Urinary bladder (tissue), 4 donors: Measurements from ENCODE around the gene PPP2R3B. TPM values are rescaled to one million over a fixed set of nuclear protein-coding genes. Genes with fewer than 3 reads are reported as not detected.

Source experiments
- DNase-seq: peaks from one replicate; pipeline ENCODE4 v3.0.0-alpha.2; 2015; ENCODE audit errors: extremely low spot score
- H3K27ac ChIP-seq: one replicate; pipeline ENCODE4 v1.5.1; 2013; ENCODE audit warnings: low read depth, mild to moderate bottlenecking, moderate library complexity
- H3K36me3 ChIP-seq: one replicate; pipeline ENCODE4 v1.6.1; 2013; ENCODE audit warnings: mild to moderate bottlenecking, moderate library complexity; ENCODE audit not compliant: insufficient read depth
- H3K4me1 ChIP-seq: one replicate; pipeline ENCODE4 v1.6.1; 2013; ENCODE audit warnings: mild to moderate bottlenecking, moderate library complexity; ENCODE audit not compliant: insufficient read depth
- H3K4me3 ChIP-seq: one replicate; pipeline ENCODE4 v1.5.1; 2013; ENCODE audit warnings: low read depth, low read length
- WGBS: extraction: QIAGEN DNeasy Blood & Tissue Kit; methylation state at CpG from one replicate; pipeline ENCODE4 v1.1.7; 2013; 5-methylcytosine and 5-hydroxymethylcytosine counted together
- polyA plus RNA-seq: library from polyadenylated mRNA; stranded (reverse); fragments of 200-250 nt; gene quantifications from one replicate; pipeline ENCODE4 v1.2.3, GENCODE V29; 2013
- total RNA-seq: library from RNA; depleted of rRNA; stranded (reverse); fragments of >200 nt; gene quantifications from one replicate; pipeline ENCODE4 v1.2.3, GENCODE V29; 2014
- donor health status: healthy with polysubstance abuse.
- donor health status: healthy.

Gene PPP2R3B
- total and polyA plus RNA-seq, 2 donors = 11.0 to 16.1 TPM

- WGBS = 94% methylated on average over 53 of the region's 53 CpGs
- Histone ChIP-seq H3K4me1 (no peaks in the 10 kb centered on the region), H3K27ac (no peak overlapping the region), H3K36me3 (peaks cover 3% of the 10 kb centered on the region), H3K4me3 (no peak overlapping the region)
- DNase-seq = no peak
Observed at GRCh38 chrX:338281-338835, 48.3 kb downstream of the PPP2R3B start.

GRCh38 chrX:337331-337831 is 49.3 kb downstream of the PPP2R3B start:
- peaks cover 3% of the 10 kb centered on the region for H3K36me3 ChIP-seq
- WGBS = 91% methylated on average over 38 of the region's 38 CpGs

GRCh38 chrX:336227-336626 is 50.5 kb downstream of the PPP2R3B start:
- peaks cover 3% of the 10 kb centered on the region for H3K36me3 ChIP-seq
- peaks cover 3% of the 10 kb centered on the region for H3K4me1 ChIP-seq
- no peak for DNase-seq
- H3K4me3 ChIP-seq = no peak overlapping the region
- no peak overlapping the region for H3K27ac ChIP-seq
- WGBS = 92% methylated on average over 21 of the region's 21 CpGs

More at GRCh38 chrX:337331-337831, 49.3 kb downstream of the PPP2R3B start:
- no peak for DNase-seq
- H3K4me1 ChIP-seq = no peaks in the 10 kb centered on the region
- no peak overlapping the region for H3K27ac ChIP-seq
- no peak overlapping the region for H3K4me3 ChIP-seq

GRCh38 chrX:335758-336155 is 51.0 kb downstream of the PPP2R3B start:
- Histone ChIP-seq H3K36me3 (peaks cover 3% of the 10 kb centered on the region), H3K4me3 (no peak overlapping the region), H3K4me1 (peaks cover 3% of the 10 kb centered on the region), H3K27ac (no peak overlapping the region)
- 97% methylated on average over 17 of the region's 17 CpGs for WGBS
- no peak for DNase-seq

GRCh38 chrX:334971-335757 is 51.5 kb downstream of the PPP2R3B start:
- DNase-seq = no peak
- WGBS = 97% methylated on average over 47 of the region's 47 CpGs
- H3K4me1 ChIP-seq = peaks cover 3% of the 10 kb centered on the region
- H3K36me3 ChIP-seq = peaks cover 3% of the 10 kb centered on the region
- H3K27ac ChIP-seq = no peak overlapping the region
- H3K4me3 ChIP-seq = no peak overlapping the region

GRCh38 chrX:334331-334891 is 52.3 kb downstream of the PPP2R3B start:
- no peak overlapping the region for H3K4me3 ChIP-seq
- 94% methylated on average over 53 of the region's 53 CpGs for WGBS
- DNase-seq = no peak
- peaks cover 3% of the 10 kb centered on the region for H3K4me1 ChIP-seq
- H3K36me3 ChIP-seq = peaks cover 3% of the 10 kb centered on the region
- H3K27ac ChIP-seq = no peak overlapping the region

GRCh38 chrX:333611-334311 is 52.9 kb downstream of the PPP2R3B start:
- 92% methylated on average over 51 of the region's 51 CpGs for WGBS
- peaks cover 3% of the 10 kb centered on the region for H3K4me1 ChIP-seq
- DNase-seq = no peak
- no peak overlapping the region for H3K4me3 ChIP-seq
- no peak overlapping the region for H3K27ac ChIP-seq
- peaks cover 3% of the 10 kb centered on the region for H3K36me3 ChIP-seq

GRCh38 chrX:332916-333610 is 53.6 kb downstream of the PPP2R3B start:
- WGBS = 93% methylated on average over 33 of the region's 33 CpGs
- no peak for DNase-seq
- Histone ChIP-seq H3K4me3 (no peak overlapping the region), H3K4me1 (peaks cover 3% of the 10 kb centered on the region), H3K36me3 (peaks cover 3% of the 10 kb centered on the region), H3K27ac (no peak overlapping the region)

GRCh38 chrX:332496-332860 is 54.2 kb downstream of the PPP2R3B start:
- 88% methylated on average over 23 of the region's 23 CpGs for WGBS
- H3K36me3 ChIP-seq = peaks cover 3% of the 10 kb centered on the region
- no peak for DNase-seq
- H3K27ac ChIP-seq = no peak overlapping the region
- peaks cover 3% of the 10 kb centered on the region for H3K4me1 ChIP-seq
- no peak overlapping the region for H3K4me3 ChIP-seq

- Histone ChIP-seq H3K4me3 (no peak overlapping the region), H3K4me1 (peaks cover 3% of the 10 kb centered on the region), H3K36me3 (peaks cover 3% of the 10 kb centered on the region), H3K27ac (no peak overlapping the region)
- WGBS = 46% methylated on average over 34 of the region's 35 CpGs
- DNase-seq = no peak
Observed at GRCh38 chrX:331825-332495, 54.7 kb downstream of the PPP2R3B start.

- 2% methylated on average over 51 of the region's 51 CpGs for WGBS
- no peak overlapping the region for H3K27ac ChIP-seq
Observed at GRCh38 chrX:331151-331824, 55.4 kb downstream of the PPP2R3B start.

GRCh38 chrX:330726-331150 is 56.0 kb downstream of the PPP2R3B start:
- WGBS = 16% methylated on average over 28 of the region's 28 CpGs
- no peak for DNase-seq
- H3K4me1 ChIP-seq = peaks cover 3% of the 10 kb centered on the region
- no peaks in the 10 kb centered on the region for H3K36me3 ChIP-seq
- H3K4me3 ChIP-seq = peak overlapping the region; percentile 12
- no peak overlapping the region for H3K27ac ChIP-seq

More at GRCh38 chrX:331151-331824, 55.4 kb downstream of the PPP2R3B start:
- Histone ChIP-seq H3K4me1 (peaks cover 3% of the 10 kb centered on the region), H3K4me3 (peak overlapping the region; percentile 12), H3K36me3 (peaks cover 2% of the 10 kb centered on the region)
- DNase-seq = no peak
